ENCODE data around the gene BCOR.

Gene BCOR

DNA sequence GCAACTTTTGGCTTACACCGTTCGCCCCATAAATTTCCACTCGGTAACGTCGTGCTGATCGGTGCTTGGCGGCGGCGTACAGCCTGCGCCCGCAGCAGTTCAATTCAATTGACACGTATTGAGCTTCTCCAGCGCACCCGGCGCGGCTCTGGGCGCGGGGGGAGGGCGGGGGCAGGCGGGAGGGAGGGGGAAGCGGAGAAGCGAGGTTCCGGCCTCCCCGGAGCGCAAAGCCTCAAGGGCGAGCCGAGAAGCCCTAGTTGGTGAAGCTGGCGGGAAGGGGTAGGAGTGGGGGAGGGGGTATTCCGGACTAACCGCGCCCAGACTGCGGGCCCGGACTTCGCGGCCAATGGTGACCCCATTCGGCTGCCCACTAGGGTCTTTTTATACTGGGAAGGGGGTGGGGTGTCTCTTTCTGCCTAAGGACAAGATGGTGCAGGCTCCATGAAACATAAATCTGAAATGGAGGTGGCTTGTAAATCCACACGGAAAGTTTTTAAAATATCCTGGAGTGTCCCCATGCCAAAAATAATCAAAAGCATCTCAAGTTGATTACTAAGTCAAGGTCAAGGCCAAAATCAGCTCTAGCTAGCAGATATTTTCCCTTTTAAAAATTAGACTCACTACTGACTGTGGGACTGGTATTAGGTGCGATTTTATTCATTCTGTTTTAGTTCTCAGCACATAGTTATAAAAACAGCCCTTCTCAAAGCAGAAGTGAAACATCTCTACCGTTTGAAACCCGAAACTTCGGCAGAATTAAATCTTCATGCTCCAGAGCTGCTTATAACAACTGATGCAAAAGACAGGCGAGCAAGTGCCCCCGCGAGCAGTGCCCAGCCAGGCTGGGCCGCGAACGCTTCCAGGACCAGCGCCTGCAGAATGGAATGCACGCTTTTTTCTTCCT, 1.5 kb upstream of the BCOR start:
- in situ Hi-C loops (cut with MboI; ENCODE audit: low sequenced_read_pairs): no loop called here

DNA sequence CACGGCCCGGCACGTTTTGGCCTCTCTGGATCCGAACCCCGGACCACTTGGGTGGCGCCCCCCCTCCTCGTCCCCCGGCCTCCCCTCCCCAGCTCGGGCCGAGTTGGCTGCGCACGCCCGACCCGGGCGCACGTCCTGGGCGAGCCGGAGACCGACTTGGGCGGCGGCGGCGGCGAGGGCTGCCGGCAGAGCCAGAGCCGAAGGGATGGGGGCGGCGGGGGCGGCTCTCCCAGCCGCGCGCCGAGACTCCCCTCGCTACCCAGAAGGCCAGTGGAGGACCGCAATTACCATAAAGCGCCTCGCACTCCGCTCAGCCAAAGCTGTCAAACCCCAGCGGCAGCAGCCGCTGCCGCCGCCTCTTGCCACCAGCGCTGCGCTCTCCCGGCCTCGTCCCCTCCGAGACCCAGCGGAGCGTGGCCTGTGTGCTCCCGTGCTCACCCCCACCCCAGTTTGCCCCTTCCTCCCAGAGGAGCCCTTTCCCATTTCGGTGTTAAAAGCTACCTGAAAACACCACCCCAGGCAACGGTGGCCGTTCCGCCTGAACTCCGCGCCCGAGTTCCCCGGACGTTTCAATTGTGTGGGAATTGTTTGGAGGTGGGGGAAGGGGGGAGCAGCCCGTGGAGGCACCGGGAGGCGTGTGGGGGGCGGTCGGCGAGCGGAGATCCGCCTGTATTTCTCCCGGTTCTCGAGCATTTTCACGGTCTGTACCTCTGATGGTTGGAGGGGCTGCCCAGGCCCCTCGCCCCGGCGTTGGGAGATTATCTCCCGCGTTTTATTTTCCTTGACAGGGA, 701 bp upstream of the BCOR start:
- in situ Hi-C loops (cut with MboI; ENCODE audit: low sequenced_read_pairs): no loop called here

DNA sequence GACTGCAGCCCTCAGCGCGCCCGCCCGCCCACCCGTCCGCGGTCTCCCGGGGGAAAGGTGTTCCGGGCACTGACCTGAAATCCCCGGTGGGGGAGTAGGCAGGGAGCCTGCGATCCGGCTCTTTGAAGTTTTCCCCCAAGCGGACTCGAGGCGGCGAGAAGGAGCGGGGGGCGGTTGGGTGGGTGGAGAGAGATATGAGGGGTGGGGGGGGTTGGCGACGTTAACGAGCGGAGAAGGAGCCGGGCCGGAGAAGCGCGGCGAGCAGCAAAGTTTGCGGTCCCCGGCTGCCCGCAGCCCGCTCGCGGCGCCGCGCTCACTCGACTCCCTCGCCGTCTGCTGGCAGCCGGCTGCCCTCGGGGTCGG, 636 bp downstream of the BCOR start:
- in situ Hi-C loops (cut with MboI; ENCODE audit: low sequenced_read_pairs): no loop called here

DNA sequence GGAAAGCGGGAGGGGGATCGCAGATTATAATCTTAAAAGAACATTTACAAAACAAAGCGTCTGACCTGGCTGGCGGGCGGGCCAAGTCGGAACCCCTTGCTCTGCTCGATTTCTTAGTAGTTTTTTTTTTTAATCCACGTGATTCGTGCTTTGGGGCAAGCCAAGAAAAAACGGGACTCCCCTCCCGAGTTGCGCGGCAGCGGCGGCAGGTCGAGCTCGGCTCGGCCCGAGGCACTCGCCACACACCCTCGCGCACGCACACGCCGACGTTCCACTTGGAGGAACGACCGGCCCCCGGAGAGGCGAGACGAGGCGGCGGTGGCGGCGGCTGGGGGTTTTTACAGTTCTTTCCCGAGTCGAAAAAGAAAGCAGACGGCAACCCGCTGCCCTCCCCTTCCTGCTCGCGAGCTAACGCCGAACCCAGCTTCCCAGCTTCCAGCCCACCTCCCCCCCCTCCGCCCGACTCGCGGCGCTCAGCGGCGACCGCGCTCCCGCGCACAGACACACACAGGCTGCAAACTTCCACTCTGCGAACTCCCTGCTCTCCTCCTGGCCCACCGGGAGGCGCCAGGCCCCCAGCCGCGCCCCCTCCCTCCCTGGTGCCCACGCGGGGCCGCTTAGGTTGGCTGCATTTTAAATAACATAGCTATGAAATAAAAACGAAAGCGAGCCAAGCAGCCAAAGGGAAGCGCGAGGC, 1.2 kb downstream of the BCOR start:
- in situ Hi-C loops (cut with MboI; ENCODE audit: low sequenced_read_pairs): no loop called here

DNA sequence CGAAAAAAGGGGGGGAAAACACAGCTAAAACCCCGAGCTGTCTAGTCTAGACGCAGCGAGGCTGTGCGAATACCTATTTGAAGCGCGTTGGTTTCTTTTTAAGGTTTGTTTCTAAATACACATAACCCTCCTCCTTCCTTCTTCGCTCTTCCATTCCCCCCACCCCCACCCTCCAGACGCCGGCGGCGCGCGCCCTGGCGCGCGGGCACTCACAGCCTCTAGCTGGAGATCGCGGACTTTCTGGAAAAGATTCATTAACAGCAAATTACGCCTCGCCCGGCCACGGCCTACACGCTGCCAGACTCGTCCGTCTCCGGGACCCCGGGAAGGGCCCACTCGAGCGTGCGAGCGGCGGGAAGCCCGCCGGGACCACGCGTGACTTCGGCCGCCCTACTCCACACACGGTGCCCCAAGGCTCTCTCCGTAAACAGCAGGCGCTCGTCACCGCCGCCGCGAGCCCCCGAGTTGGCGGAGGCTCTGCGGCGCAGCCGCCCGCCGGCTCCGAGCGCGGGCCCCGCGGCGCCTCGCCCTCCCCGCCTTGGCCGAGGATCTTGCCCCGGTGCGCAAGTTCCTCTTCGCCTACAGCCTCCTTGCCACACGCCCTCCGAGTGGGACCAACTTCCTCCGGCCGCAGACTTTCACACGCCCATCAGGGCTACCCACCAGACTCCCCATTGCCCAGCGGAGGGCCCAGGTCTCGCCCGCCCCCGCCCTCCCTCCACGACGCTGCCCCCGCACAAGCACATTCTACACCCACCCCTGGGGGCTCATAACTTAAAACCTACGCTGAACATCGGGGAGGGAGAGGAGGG, 2.0 kb downstream of the BCOR start:
- in situ Hi-C loops (cut with MboI; ENCODE audit: low sequenced_read_pairs): no loop called here

DNA sequence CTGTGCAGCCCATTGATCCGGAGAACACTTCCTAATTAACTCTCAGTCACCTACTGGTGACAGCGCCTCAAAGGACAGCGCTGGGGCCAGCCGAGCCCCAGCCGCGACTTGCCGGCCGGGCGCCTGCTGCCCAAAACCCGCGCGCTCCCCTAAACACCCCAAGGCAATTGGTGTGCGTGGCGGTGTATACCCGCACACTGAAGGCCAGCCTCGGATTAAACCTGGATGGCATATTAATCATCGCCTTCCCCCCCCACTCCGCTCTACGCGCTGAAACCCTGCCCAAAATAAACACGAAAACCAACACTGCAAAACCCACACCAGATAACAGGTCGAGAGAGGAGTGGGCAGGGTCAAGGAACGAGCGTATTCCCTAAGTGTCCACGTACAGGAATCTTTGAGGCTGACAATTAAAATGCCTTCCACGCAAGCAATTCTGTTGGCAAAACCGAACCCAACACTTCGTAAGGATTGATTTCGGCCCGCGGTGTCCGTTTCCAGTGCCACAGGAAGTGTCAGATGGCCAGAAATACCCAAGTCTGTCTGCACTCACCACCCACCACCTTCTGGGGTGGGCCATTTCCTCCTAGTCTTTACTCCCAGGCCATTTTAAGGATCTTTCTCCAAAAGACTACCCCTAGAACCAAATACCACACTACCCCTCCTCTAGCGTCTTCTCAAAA, 2.7 kb downstream of the BCOR start:
- in situ Hi-C loops (cut with MboI; ENCODE audit: low sequenced_read_pairs): no loop called here

DNA sequence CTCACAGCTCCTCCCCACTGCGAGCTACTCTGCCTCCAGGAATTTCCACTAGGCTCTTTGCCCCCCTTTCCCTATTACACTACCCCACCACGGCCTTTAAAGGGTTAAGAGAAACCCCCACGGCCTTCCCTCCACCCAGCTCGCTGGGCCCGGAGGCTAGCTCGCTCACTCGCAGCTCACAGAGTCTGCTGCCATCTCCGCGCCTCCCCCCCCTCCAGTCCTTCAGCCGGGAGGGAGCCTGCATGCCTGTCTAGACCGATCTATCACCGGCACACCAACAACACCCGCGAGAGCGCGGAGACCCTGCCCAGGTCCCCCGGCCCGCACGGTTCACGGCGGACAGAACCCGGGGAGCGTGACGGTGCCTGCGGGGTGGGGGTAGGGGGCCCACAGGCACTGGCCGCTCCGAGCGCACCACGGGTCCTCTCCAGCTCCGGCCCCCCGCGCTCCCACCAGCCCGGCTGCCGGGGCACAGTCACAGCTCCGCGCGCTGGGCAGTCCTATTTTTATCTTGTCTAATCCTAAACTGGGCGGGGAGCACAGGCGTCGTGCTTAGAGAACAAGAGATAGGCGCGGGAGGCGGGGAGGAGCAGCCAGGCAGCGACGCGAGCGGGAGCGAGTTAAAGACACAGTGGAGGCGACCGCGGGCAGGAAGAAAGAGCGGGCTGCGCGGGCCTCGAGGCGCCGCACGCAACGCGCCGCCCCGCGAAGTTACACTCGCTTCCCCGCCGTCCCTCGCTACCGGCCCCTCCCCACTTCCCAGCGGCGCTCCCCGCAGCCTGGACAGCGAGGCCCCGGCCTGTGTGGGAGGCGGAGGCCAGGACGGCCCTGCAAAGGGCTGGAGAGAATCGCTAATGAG, 3.5 kb downstream of the BCOR start:
- in situ Hi-C loops (cut with MboI; ENCODE audit: low sequenced_read_pairs): no loop called here

DNA sequence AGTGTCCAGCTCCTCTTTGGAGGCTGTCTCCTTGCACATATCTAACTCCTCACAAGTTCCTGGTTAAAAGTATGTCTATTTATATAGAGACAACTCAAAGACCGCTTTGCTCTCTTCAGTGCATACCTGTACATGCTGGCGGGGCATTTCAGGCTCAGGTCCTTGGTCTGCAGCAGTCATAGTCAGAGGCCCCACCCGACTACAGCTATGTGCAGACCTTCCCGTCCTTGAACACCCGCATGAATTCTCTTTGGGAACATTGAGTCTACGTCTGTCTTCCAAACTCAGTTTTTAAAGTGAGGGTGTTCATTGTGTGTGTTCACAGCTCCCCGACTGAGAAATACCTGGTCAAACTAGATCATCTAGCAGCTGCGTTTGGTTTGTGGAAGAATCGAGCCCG, 4.2 kb downstream of the BCOR start:
- in situ Hi-C loops (cut with MboI; ENCODE audit: low sequenced_read_pairs): no loop called here

DNA sequence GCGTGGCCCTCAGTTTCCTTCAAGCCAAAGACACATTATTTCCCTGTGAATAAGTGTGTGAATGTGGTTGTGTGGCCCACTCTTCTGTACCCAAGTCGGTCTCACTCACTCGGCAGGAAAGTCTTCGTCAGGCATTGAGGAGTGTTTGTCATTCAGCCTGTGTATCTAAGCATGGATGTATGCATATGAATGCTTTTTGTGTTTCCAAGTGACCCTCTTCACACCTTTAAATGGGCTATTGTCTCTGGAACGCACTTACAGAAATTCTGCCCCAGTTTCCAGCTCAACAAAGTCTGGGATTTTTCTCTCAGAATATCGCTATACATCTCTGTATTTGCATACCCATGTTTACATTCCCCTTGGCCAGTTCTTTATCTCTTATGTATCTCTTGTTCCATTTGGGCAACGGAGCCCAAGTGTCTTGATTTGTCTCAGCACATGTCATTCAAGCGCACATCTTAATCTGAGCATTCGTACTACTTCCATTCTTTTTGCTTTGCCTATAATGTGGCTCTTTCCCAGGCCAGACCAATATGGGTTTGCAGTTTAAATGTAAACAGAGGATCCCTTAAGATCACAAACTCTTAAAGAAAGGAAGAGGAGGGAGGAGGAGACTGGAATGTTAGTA, 4.8 kb downstream of the BCOR start:
- in situ Hi-C loops (cut with MboI; ENCODE audit: low sequenced_read_pairs): no loop called here

DNA sequence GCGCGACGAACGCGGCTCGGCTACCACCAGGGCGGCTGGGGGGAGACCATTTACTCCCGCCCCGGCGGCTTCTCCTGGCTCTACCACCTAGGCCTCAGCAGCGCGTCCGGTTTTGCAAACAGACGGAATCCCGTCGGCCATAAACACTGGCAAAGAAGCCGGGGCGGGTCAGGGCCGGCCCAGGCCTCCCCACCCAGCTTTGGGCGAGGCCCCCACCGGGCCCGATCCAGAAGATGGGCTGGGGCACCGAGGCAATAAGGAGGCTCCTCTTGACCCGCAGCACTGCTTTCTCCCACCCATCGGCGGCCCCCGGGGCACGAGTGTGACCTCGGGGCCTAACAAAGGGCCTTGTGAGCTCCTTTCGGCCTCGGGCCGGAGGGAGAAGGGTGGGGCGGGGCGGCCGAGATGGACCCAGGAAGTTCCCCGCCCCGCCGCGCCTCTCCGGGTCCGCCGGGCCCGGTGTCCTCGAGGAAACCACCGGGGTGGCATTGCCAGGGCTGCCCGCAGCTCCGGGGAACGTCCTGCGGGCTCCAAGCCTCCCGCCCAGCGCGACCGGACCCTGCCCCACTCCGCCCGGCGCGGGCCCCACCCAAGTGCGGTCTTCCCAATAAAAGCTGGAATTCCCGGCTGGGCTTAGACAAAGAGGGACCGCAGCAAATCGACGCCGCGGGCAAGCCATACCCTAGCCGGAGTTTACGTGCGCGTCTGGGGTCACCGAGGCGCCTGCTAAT, 5.9 kb downstream of the BCOR start:
- in situ Hi-C loops (cut with MboI; ENCODE audit: low sequenced_read_pairs): no loop called here

DNA sequence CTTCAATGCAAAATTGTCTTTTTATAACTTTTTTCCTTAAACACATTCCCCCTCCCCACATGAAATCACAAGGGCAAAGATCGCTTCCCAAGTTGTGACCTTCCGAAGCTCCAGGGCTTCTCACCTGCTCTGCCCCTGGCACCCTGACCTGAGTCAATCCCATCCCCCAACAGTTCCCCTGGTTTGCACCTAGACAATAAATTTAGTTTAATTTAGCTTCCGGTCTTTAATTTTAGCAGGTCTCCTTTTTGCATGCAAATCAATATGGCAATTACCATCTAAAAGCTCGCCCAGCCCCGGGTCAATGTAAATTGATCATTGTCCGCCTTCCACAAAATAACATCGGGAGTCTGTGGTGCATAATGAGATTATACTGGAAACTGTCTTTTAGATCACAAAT, 6.8 kb downstream of the BCOR start:
- in situ Hi-C loops (cut with MboI; ENCODE audit: low sequenced_read_pairs): no loop called here

DNA sequence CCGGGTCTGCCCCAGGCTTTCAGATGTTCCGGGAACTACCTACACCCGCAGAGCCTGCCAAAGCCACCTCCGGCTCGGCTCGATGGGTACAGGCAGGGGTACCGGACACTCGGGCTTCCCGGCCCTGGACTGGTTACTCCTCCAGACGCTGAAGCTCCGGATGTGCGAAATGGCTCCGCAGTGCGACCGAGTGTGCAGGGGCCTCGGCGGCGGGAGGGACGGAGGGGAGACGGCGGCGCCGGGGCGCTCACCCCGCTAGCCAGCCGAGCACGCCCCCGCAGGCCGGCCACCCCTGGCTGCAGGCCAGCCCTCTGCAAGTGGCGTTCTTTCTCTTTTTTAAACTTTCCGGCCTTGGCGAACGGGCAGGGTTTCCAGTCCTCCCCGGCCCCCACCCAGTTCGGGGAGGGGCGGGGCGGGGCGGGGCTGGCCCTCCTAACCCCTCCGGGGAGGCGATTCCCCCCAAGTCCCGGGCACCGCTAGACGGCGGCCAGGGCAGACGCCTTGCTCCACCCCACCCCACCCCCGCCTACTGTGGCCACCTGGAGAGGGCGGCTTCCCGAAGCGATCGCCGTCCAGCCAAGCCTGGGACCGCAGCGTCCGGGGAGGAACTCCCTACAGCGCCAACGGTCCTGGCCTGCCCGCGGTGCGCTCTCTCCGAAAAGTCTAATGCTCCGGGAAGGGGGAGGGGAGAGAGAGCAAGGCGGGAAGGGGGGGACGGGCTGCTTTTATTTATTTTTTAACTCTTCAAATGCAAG, 7.5 kb downstream of the BCOR start:
- in situ Hi-C loops (cut with MboI; ENCODE audit: low sequenced_read_pairs): no loop called here

DNA sequence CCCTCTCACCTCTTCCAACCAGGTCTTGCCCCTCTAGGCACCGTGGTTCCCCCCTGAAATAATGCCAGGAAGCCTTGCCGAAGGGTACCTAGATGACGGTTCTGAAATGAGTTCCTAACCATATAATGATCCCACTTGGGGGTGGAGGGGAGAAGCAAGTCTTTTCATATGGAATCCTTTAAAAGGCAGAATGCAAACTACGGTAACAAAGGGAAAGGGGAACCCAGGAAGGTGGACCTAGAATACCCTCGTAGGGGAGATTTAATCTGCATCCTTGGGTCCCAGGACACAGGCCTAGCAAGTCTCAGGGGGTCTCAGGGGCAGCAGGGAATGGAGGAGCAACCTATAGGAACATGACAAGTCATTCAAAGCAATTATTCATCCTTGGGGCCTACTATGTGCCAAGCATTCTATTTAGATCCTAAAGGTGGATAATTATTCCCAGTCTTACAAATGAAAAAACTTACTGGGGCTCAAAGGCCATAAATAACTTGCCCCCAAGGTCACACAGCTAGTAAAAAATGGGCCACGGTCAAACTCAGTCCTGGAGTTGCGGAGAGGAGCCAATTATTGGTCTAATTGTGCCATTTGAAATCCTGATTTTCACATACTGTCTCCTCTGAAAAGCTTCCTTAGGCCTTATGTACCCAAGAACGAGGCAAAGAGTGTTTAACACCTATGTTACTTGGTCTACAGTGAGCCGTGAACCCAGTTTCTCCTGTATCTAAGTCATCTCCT, 8.8 kb downstream of the BCOR start:
- in situ Hi-C loops (cut with MboI; ENCODE audit: low sequenced_read_pairs): no loop called here

DNA sequence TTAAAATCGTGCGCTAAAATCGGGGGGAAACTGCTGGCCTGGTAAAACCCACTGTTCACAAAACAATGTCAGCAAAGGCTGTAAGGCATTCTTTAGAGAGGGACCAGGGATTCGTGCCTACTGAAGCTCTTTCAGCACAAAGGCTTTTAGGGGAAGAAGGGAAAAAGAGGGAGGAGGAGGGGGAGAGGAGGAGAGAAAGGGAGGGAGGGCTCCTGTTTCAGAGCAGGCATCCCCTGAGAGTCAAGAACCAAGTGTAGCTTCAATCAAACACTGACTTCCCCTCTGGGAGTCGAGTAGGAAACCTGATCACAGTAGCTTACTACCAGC, 9.5 kb downstream of the BCOR start:
- in situ Hi-C loops (cut with MboI; ENCODE audit: low sequenced_read_pairs): no loop called here

DNA sequence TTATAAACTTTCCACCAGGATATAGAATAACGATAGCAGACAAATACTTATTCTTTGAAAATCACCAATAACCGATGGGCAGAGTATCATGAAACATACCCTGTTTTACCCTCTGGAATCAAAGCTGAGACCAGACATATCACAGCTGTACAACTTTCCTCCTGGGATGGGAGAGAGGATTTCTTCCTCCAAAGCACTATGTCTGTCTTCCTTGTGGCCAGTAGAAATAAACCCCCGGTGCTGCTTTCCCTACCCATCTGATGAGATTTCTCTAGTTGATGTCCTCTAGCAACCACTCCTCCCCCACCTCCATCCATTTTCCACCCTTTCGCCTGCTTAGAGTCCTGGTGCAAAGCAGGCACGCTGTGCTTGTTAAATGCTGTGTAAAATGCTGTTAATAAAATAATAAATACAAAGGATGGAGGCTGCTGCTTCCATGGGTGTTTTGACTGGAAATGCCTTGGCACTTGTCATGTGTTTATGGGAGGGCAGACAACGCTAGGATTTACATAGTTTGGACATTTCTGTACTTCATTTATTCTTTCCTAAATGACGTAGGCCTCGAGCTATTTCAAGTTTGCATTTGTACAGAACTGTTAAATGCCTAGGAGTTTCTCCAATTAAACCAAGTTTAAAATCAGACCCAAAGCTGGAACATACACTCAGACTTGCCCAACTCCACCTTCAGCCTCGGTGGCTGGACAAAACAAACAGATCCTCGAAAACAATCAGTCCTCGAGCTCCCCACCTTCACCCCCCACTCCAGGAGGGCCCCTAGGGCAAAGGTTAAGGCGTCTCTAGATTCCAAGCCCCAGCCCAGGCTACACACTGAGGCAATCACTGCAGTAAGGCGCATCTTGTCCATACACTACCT, 10.1 kb downstream of the BCOR start:
- in situ Hi-C loops (cut with MboI; ENCODE audit: low sequenced_read_pairs): no loop called here

Measured in hTERT RPE-1 (cell line).